Panc1 (cell line): ENCODE data around the gene ATRNL1. TPM values are rescaled to one million over a fixed set of nuclear protein-coding genes. Genes with fewer than 3 reads are reported as not detected.

Experiments used
- ATAC-seq: fragments of 200-7000 bp; cut with Tn5 transposase; 2 replicates; pipeline ENCODE4 v1.9.1; 2020; ENCODE audit warnings: mild to moderate bottlenecking, moderate library complexity
- BruUV-seq: library from RNA; stranded (reverse); fragments of 400-500 nt; replicated peaks from 2 replicates; lab custom pipeline; 2021; lab: Mats Ljungman, UMichigan
- CTCF ChIA-PET: fragments of 300-600 bp; sonication (Branson Sonifier 250); formaldehyde crosslinking; loops from one replicate; lab custom pipeline; 2022; ENCODE audit warnings: antibody characterized with exemption; lab: Charles Lee
- POLR2A ChIA-PET: fragments of 300-600 bp; sonication (Branson Sonifier 250); formaldehyde crosslinking; loops from one replicate; lab custom pipeline; 2022; ENCODE audit warnings: antibody characterized with exemption; lab: Charles Lee
- DNase-seq: peaks from one replicate; pipeline ENCODE4 v3.0.0-alpha.2; 2010; ENCODE audit warnings: low read depth, low spot score
- H3K27ac ChIP-seq: 2 replicates; pipeline ENCODE4 v1.5.1; 2011; ENCODE audit warnings: mild to moderate bottlenecking, low read length, inconsistent platforms
- H3K27me3 ChIP-seq: fragments of 200-500 bp; sonication (Bioruptor generic); 2 replicates; pipeline ENCODE4 v1.6.0; 2014; ENCODE audit warnings: low read length, inconsistent platforms; ENCODE audit not compliant: control insufficient read depth, insufficient read depth
- H3K36me3 ChIP-seq: fragments of 200-500 bp; sonication (Bioruptor generic); 2 replicates; pipeline ENCODE4 v1.5.1; 2014; ENCODE audit warnings: inconsistent platforms, mild to moderate bottlenecking, low read length, moderate library complexity; ENCODE audit not compliant: control insufficient read depth, insufficient read depth
- H3K4me1 ChIP-seq: 2 replicates; pipeline ENCODE4 v1.5.1; 2011; ENCODE audit warnings: inconsistent platforms, mild to moderate bottlenecking, low read length, moderate library complexity; ENCODE audit not compliant: control insufficient read depth, insufficient read depth
- H3K4me3 ChIP-seq, 2 experiments: 2 replicates each; pipeline ENCODE4 v1.5.1; 2011 to 2012; ENCODE audit warnings: low read depth in 2 of 2, low read length in 2 of 2, mild to moderate bottlenecking in 2 of 2, inconsistent platforms in 1 of 2, moderate library complexity in 1 of 2
- H3K9me3 ChIP-seq: fragments of 200-500 bp; sonication (Bioruptor generic); 2 replicates; pipeline ENCODE4 v1.5.1; 2014; ENCODE audit warnings: low read depth, mild to moderate bottlenecking, inconsistent platforms, low read length, moderate library complexity; ENCODE audit not compliant: control insufficient read depth, insufficient read depth
- CTCF ChIP-seq: fragments of 450-650 bp; IDR thresholded peaks from 2 replicates; pipeline ENCODE4 v1.5.1; 2017; ENCODE audit warnings: mild to moderate bottlenecking
- POLR2AphosphoS5 ChIP-seq: IDR thresholded peaks from 2 replicates; pipeline ENCODE4 v1.6.1; 2012; ENCODE audit warnings: mild to moderate bottlenecking, low read depth, low read length, moderate library complexity
- REST ChIP-seq, 2 experiments: IDR thresholded peaks; 2 replicates each; pipeline ENCODE4 v1.6.1; 2011 to 2012; ENCODE audit warnings: low read depth in 2 of 2, control low read depth in 1 of 2, low read length in 1 of 2, mild to moderate bottlenecking in 1 of 2, moderate library complexity in 1 of 2; ENCODE audit not compliant: insufficient read depth in 1 of 2
- SIN3A ChIP-seq: IDR thresholded peaks from 2 replicates; pipeline ENCODE4 v1.6.1; 2012; ENCODE audit warnings: low read depth, mild to moderate bottlenecking, low read length, moderate library complexity, borderline replicate concordance; ENCODE audit not compliant: insufficient read depth
- TCF7L2 ChIP-seq: IDR thresholded peaks from 2 replicates; pipeline ENCODE4 v1.6.1; 2011; ENCODE audit warnings: mild to moderate bottlenecking, low read depth, low read length, inconsistent platforms
- in situ Hi-C: cut with HindIII; loops from 2 replicates; pipeline ENCODE4 v1.10.0; 2016; ENCODE audit warnings: low sequenced_read_pairs, low pct_unique_long_range_greater_than_20kb
- intact Hi-C: fragments of 100-400 bp; cut with micrococcal nuclease; formaldehyde crosslinking; loops from one replicate; pipeline ENCODE4 v1.10.0; 2022; ENCODE audit not compliant: unreplicated experiment
- total RNA-seq: library from RNA; stranded (reverse); gene quantifications from one replicate; pipeline ENCODE4 v1.2.1, GENCODE V29; 2021; ENCODE audit not compliant: unreplicated experiment

Gene ATRNL1
- total RNA-seq, 1 experiment from 2014 or later: 17.1 TPM

DNA sequence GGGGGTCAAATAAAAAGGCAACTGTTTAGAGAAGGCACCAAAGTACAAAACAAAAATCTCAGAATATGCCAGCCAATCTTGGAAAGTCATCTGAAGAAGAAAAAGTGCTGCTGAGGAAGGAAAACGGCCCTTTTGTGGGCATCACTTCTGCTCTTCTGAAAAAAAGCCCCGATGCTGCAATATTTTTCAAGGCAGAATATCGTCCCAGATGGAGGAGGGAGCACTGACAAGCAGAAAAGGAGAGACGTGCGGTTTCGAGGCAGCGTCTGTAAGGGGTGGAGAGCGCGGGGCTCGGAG, 959 bp upstream of the ATRNL1 start:
- TF ChIP-seq CTCF (no peak), POLR2AphosphoS5 (no peak), TCF7L2 (no peak), REST (IDR thresholded peaks at IDR 0.05; ENCODE audit: insufficient read depth in 1 of 2, low read depth in 2 of 2, low read length in 1 of 2) (no peak), SIN3A (no peak)
- no TSS peak for BruUV-seq
- DNase-seq (no peak), ATAC-seq (peak; percentile 28)
- Histone ChIP-seq H3K27me3 (peaks cover 26% of the 10 kb centered on the region), H3K9me3 (no peaks in the 10 kb centered on the region), H3K36me3 (no peaks in the 10 kb centered on the region), H3K4me1 (peaks cover 10% of the 10 kb centered on the region; the same call in 1 of the 2 replicates), H3K27ac (peak overlapping the region; percentile 49; the same call in 1 of the 2 replicates), H3K4me3 (peak overlapping the region; percentile 65 to 72)
- in situ Hi-C loops: no loop called here
- POLR2A ChIA-PET: interaction anchor here (0.7 kb wide), 1 partner anchor 1110 kb away, joined by 9 read pairs; no protein-coding TSS in a partner anchor
- intact Hi-C loops: no loop called here
- CTCF ChIA-PET: interaction anchor here (0.7 kb wide), 1 partner anchor 459 kb away, joined by 4 read pairs; no protein-coding TSS in a partner anchor

DNA sequence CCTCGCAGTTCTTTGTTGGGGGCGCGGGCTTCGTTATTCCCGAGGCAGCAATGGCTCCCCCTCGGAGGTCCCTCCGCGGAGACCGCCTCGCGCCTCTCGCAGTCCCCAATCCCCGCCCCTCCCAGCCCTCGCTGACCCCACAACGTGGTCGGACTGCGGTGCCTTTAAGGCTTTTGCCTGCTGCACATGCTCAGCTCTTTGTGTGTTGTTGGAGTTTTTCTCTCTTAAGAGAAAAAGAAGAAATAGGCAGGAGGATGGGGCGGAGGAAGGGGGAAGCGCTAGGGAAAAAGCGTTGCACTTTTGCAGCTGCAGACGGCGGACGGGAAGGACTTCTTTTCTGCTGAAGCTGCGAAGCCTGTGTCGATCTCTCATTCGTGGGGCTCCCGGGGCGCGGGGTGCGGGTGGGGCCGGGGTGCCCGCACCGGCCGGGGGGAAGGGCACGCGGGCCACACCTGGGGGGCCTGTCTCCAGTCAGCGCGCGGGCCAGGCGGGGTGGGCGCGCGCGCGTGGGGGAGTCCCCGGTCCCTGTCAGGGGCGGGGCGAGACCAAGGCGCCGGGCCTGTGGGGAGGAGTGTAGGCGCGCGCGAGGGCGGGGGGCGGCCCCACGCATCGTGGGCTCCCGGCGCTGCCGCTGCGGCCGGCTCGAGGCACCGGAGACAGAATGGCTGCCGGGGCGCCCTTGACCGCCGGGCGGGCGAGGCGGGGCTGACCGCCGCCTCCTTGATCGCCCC, 445 bp upstream of the ATRNL1 start:
- peak overlapping the region; percentile 49; the same call in 1 of the 2 replicates for H3K27ac ChIP-seq
- no TSS peak for BruUV-seq
- no peaks in the 10 kb centered on the region for H3K9me3 ChIP-seq
- intact Hi-C loops (no loop called here), in situ Hi-C loops (no loop called here)
- peak; percentile 85 for ATAC-seq
- TF ChIP-seq POLR2AphosphoS5 (no peak), REST (IDR thresholded peaks at IDR 0.05; ENCODE audit: insufficient read depth in 1 of 2, low read depth in 2 of 2, low read length in 1 of 2) (no peak), TCF7L2 (no peak)
- CTCF ChIA-PET: interaction anchor here (0.7 kb wide), 1 partner anchor 458 kb away, joined by 4 read pairs; no protein-coding TSS in a partner anchor
- peak overlapping the region; percentile 65 to 72 for H3K4me3 ChIP-seq
- no peak for DNase-seq
- H3K36me3 ChIP-seq: no peaks in the 10 kb centered on the region
- peaks cover 10% of the 10 kb centered on the region; the same call in 1 of the 2 replicates for H3K4me1 ChIP-seq
- POLR2A ChIA-PET: interaction anchor here (0.7 kb wide), 1 partner anchor 1110 kb away, joined by 9 read pairs; no protein-coding TSS in a partner anchor
- peaks cover 26% of the 10 kb centered on the region for H3K27me3 ChIP-seq
